CD4-positive, alpha-beta memory T cell (primary cell): ENCODE data around the gene RELT. TPM values are rescaled to one million over a fixed set of nuclear protein-coding genes. Genes with fewer than 3 reads are reported as not detected.

ENCODE experiments used
- CTCF ChIA-PET: fragments of 350-600 bp; sonication (Branson Sonifier 250); formaldehyde crosslinking; loops from one replicate; lab custom pipeline; 2021; ENCODE audit warnings: inconsistent platforms; ENCODE audit not compliant: partially characterized antibody; lab: Charles Lee
- POLR2A ChIA-PET: fragments of 350-600 bp; sonication (Branson Sonifier 250); formaldehyde crosslinking; loops from one replicate; lab custom pipeline; 2021; ENCODE audit not compliant: partially characterized antibody; lab: Charles Lee
- DNase-seq, 5 donors: peaks; one replicate each; pipeline versions ENCODE4 v3.0.0 to v3.0.0-alpha.2; 2020 to 2022; ENCODE audit warnings: mixed read lengths in 1 of 5
- H3K27ac ChIP-seq: one replicate; pipeline ENCODE4 v1.7.0; 2013; ENCODE audit warnings: low read depth, low read length
- H3K27me3 ChIP-seq: 2 replicates; pipeline ENCODE4 v1.7.0; 2013; ENCODE audit warnings: mild to moderate bottlenecking, low read length, moderate library complexity; ENCODE audit not compliant: insufficient read depth
- H3K36me3 ChIP-seq: 2 replicates; pipeline ENCODE4 v1.7.0; 2013; ENCODE audit warnings: mild to moderate bottlenecking, low read length, moderate library complexity; ENCODE audit not compliant: insufficient read depth
- H3K4me1 ChIP-seq: 2 replicates; pipeline ENCODE4 v1.7.0; 2013; ENCODE audit warnings: mild to moderate bottlenecking, low read length, moderate library complexity; ENCODE audit not compliant: insufficient read depth
- H3K4me3 ChIP-seq, 2 donors: one replicate each; pipeline ENCODE4 v1.7.0; 2013; ENCODE audit warnings: low read length in 2 of 2, mild to moderate bottlenecking in 1 of 2
- H3K9me3 ChIP-seq, 2 donors: one replicate each; pipeline ENCODE4 v1.7.0; 2013; ENCODE audit warnings: low read length in 2 of 2, control low read depth in 1 of 2; ENCODE audit not compliant: control insufficient read depth in 1 of 2
- H3K27ac Mint-ChIP-seq, 7 donors: one replicate each; pipeline ENCODE4 v1.8.0; 2020 to 2021; ENCODE audit warnings: mixed read lengths in 7 of 7, mild to moderate bottlenecking in 6 of 7, inconsistent platforms in 3 of 7, moderate library complexity in 3 of 7
- H3K27me3 Mint-ChIP-seq, 2 donors: one replicate each; pipeline ENCODE4 v1.8.0; 2020 to 2021; ENCODE audit warnings: mixed read lengths in 2 of 2
- H3K36me3 Mint-ChIP-seq, 2 donors: one replicate each; pipeline ENCODE4 v1.8.0; 2020 to 2021; ENCODE audit warnings: mixed read lengths in 2 of 2, inconsistent platforms in 1 of 2, mild to moderate bottlenecking in 1 of 2
- H3K4me1 Mint-ChIP-seq, 4 donors: one replicate each; pipeline ENCODE4 v1.8.0; 2020 to 2021; ENCODE audit warnings: mixed read lengths in 4 of 4, mild to moderate bottlenecking in 1 of 4
- H3K4me3 Mint-ChIP-seq, 8 donors: one replicate each; pipeline ENCODE4 v1.8.0; 2020 to 2021; ENCODE audit warnings: mixed read lengths in 8 of 8, mild to moderate bottlenecking in 7 of 8, moderate library complexity in 6 of 8, inconsistent platforms in 3 of 8
- H3K9me3 Mint-ChIP-seq, 8 donors: one replicate each; pipeline ENCODE4 v1.8.0; 2020 to 2021; ENCODE audit warnings: mixed read lengths in 8 of 8, mild to moderate bottlenecking in 5 of 8, inconsistent platforms in 3 of 8, moderate library complexity in 1 of 8
- intact Hi-C: fragments of 100-400 bp; cut with micrococcal nuclease; formaldehyde crosslinking; loops from one replicate; pipeline ENCODE4 v1.15.1; 2023
- polyA plus RNA-seq, 2 donors: library from polyadenylated mRNA; unstranded; fragments of 300-500 nt; fragmentation: Illumina TruSeq; gene quantifications; one replicate each; pipeline ENCODE4 v1.2.3, GENCODE V29; 2021
- total RNA-seq, 2 experiments: library from RNA; stranded (reverse); gene quantifications; one replicate each; pipeline ENCODE4 v1.2.3, GENCODE V29; 2021

The RELT gene
- total and polyA plus RNA-seq, 4 experiments from 2014 or later = 2.2 to 12.9 (median 8.6) TPM

DNA sequence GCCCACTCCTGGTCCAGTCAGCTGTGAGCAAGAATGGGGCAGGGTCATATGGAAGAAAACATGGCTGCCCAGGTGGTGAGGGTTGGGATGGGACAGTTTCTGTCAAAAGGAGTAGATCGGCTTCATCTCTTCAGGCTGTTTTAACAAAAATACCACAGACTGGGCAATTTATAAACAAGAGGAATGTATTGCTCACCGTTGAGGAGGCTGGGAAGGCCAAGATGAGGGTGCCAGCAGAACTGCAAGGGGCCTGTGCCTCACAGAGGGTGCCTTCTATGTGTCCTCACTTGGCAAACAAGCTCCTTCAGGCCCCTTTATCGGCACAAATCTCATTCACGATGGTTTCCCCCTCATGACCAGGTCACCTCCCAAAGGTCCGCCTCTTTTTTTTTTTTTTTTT lies 18.1 kb upstream of the RELT start:
- H3K4me3 ChIP-seq = no peak overlapping the region
- Mint-ChIP-seq H3K27ac (peak overlapping the region in 1 of 7 donors; percentile 28), H3K4me3 (no peak overlapping the region), H3K4me1 (peaks cover 0 to 4% (median under 1%) of the 10 kb centered on the region in 4 donors), H3K36me3 (no peaks in the 10 kb centered on the region), H3K9me3 (no peaks in the 10 kb centered on the region), H3K27me3 (no peaks in the 10 kb centered on the region)
- no peaks in the 10 kb centered on the region for H3K27me3 ChIP-seq
- no peak overlapping the region for H3K27ac ChIP-seq
- no peak for DNase-seq
- intact Hi-C loops = no loop called here
- H3K36me3 ChIP-seq = no peaks in the 10 kb centered on the region
- H3K4me1 ChIP-seq = no peaks in the 10 kb centered on the region
- ChIA-PET CTCF (interaction anchor here (0.8 to 1.5 kb wide), 3 partner anchors 9 to 36 kb away, joined by 3 to 4 read pairs (median 4); no protein-coding TSS in a partner anchor), POLR2A (no interaction called here)
- H3K9me3 ChIP-seq = no peaks in the 10 kb centered on the region

DNA sequence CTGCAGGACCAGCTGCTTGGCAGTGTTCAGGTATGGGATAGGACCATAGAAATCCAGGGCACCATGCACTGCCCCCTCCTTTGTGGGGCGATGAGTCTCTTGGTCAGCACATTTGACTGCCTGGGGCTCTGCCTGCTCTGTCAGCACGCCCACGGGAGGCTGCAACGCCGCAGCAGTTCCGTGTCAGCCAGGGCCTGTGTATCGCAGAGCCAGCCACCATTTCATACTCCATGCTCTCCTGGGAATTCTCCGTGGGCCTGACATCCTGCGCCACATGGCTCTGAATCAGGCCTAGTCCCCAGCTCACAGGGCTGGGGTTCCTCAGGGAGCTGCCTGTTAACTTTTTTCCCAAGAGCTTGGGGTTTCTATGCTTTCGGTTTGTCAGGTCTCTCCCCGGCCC lies 16.9 kb upstream of the RELT start:
- ChIA-PET CTCF (interaction anchor here (0.8 to 10.5 kb wide), 8 partner anchors 8 to 266 kb away, joined by 3 to 125 read pairs (median 3); partner anchors contain the start of gene ARHGEF17), POLR2A (no interaction called here)
- no peaks in the 10 kb centered on the region for H3K36me3 Mint-ChIP-seq
- peaks cover 0 to 4% (median 2%) of the 10 kb centered on the region in 4 donors for H3K4me1 Mint-ChIP-seq
- no peak overlapping the region for H3K27ac ChIP-seq
- intact Hi-C loops = no loop called here
- H3K27me3 Mint-ChIP-seq = no peaks in the 10 kb centered on the region
- no peaks in the 10 kb centered on the region for H3K27me3 ChIP-seq
- H3K27ac Mint-ChIP-seq = no peak overlapping the region
- H3K4me3 Mint-ChIP-seq = no peak overlapping the region
- no peaks in the 10 kb centered on the region for H3K4me1 ChIP-seq
- DNase-seq = no peak
- no peaks in the 10 kb centered on the region for H3K9me3 Mint-ChIP-seq
- H3K36me3 ChIP-seq = no peaks in the 10 kb centered on the region
- H3K9me3 ChIP-seq = no peaks in the 10 kb centered on the region
- no peak overlapping the region for H3K4me3 ChIP-seq

- H3K4me1 ChIP-seq = peaks cover 2% of the 10 kb centered on the region
- H3K36me3 ChIP-seq = no peaks in the 10 kb centered on the region
- H3K4me3 ChIP-seq = no peak overlapping the region
- Mint-ChIP-seq H3K36me3 (no peaks in the 10 kb centered on the region), H3K27ac (peak overlapping the region in 2 of 7 donors; percentile 8 to 75), H3K27me3 (no peaks in the 10 kb centered on the region), H3K9me3 (no peaks in the 10 kb centered on the region), H3K4me1 (peaks cover 0 to 9% (median 3%) of the 10 kb centered on the region in 4 donors), H3K4me3 (no peak overlapping the region)
- no peak for DNase-seq
- ChIA-PET CTCF (interaction anchor here (0.8 to 10.5 kb wide), 9 partner anchors 8 to 266 kb away, joined by 3 to 125 read pairs (median 3); partner anchors contain the start of gene ARHGEF17), POLR2A (no interaction called here)
- H3K27ac ChIP-seq = no peak overlapping the region
- H3K9me3 ChIP-seq = no peaks in the 10 kb centered on the region
- no peaks in the 10 kb centered on the region for H3K27me3 ChIP-seq
- intact Hi-C loops = loop anchor here (2.0 kb wide), 1 partner anchor 17 kb away; the partner anchor contains the start of gene RELT
These were observed 16.1 kb upstream of the RELT start for GRCh38 chr11:73359930-73360742.

GRCh38 chr11:73360743-73361369 lies 15.3 kb upstream of the RELT start:
- peaks cover 10% of the 10 kb centered on the region for H3K4me1 ChIP-seq
- H3K4me1 Mint-ChIP-seq = peaks cover 2 to 17% (median 6%) of the 10 kb centered on the region in 4 donors
- H3K4me3 ChIP-seq = no peak overlapping the region
- H3K9me3 ChIP-seq = no peaks in the 10 kb centered on the region
- no peaks in the 10 kb centered on the region for H3K27me3 ChIP-seq
- no peaks in the 10 kb centered on the region for H3K36me3 ChIP-seq
- CTCF ChIA-PET = interaction anchor here (1.2 to 10.5 kb wide), 6 partner anchors 9 to 265 kb away, joined by 3 to 125 read pairs (median 6); no protein-coding TSS in a partner anchor
- no peaks in the 10 kb centered on the region for H3K9me3 Mint-ChIP-seq
- H3K4me3 Mint-ChIP-seq = no peak overlapping the region
- intact Hi-C loops = loop anchor here (2.0 kb wide), 1 partner anchor 16 kb away; the partner anchor contains the start of gene RELT
- H3K27me3 Mint-ChIP-seq = no peaks in the 10 kb centered on the region
- POLR2A ChIA-PET = no interaction called here
- no peak for DNase-seq
- H3K36me3 Mint-ChIP-seq = no peaks in the 10 kb centered on the region
- no peak overlapping the region for H3K27ac ChIP-seq
- H3K27ac Mint-ChIP-seq = peak overlapping the region in 3 of 7 donors; percentile 3 to 75 (median 46)

DNA sequence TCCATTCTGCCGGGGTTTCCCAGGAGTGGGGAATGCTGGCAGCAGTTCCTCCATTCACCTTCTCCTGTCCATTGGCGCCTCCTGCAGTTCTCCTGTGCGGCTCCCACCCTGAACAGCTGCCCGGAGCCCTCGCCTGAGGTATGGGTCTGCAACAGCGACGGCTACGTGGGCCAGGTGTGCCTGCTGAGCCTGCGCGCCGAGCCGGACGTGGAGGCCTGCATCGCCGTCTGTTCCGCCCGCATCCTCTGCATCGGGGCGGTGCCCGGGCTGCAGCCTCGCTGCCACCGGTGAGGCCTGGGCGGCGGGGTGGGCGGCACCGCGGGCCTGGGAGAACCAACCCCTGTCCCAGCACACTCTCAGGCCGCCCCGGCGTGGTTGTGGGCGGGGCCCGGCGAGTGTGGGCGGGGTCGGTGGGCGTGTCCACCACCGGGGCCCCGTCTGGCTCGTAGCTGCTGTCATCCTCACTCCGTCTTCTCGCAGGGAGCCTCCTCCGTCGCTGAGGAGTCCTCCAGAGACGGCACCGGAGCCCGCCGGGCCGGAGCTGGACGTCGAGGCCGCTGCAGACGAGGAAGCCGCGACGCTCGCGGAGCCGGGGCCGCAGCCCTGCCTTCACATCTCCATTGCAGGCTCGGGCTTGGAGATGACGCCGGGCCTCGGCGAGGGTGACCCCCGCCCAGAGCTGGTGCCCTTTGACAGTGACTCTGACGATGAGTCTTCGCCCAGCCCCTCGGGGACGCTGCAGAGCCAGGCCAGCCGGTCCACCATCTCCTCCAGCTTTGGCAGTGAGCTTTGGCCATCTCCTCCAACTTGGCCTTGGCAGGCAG lies 14.0 kb upstream of the RELT start:
- Mint-ChIP-seq H3K36me3 (no peaks in the 10 kb centered on the region), H3K4me3 (no peak overlapping the region), H3K4me1 (peaks cover 10 to 30% (median 17%) of the 10 kb centered on the region in 4 donors), H3K9me3 (peaks cover 0 to 3% (median 0%) of the 10 kb centered on the region in 8 donors), H3K27me3 (no peaks in the 10 kb centered on the region), H3K27ac (peak overlapping the region in 6 of 7 donors; percentile 29 to 83 (median 68))
- ChIA-PET POLR2A (interaction anchor here (0.6 to 2.3 kb wide), 2 partner anchors 23 to 871 kb away, joined by 3 to 6 read pairs; no protein-coding TSS in a partner anchor), CTCF (interaction anchor here (10.5 kb wide), 1 partner anchor 10 kb away, joined by 125 read pairs; no protein-coding TSS in a partner anchor)
- no peak for DNase-seq
- Histone ChIP-seq H3K4me3 (no peak overlapping the region), H3K9me3 (no peaks in the 10 kb centered on the region), H3K27me3 (no peaks in the 10 kb centered on the region), H3K27ac (no peak overlapping the region), H3K4me1 (peaks cover 23% of the 10 kb centered on the region), H3K36me3 (no peaks in the 10 kb centered on the region)
- intact Hi-C loops = loop anchor here (2.0 kb wide), 1 partner anchor 15 kb away; the partner anchor contains the start of gene RELT

GRCh38 chr11:73363147-73363546 lies 13.1 kb upstream of the RELT start:
- POLR2A ChIA-PET = interaction anchor here (1.0 to 2.3 kb wide), 2 partner anchors 13 to 22 kb away, joined by 4 to 6 read pairs; partner anchors contain the start of gene RELT
- H3K27me3 ChIP-seq = no peaks in the 10 kb centered on the region
- CTCF ChIA-PET = interaction anchor here (0.9 to 10.5 kb wide), 2 partner anchors 11 to 22 kb away, joined by 3 to 125 read pairs; no protein-coding TSS in a partner anchor
- Mint-ChIP-seq H3K4me1 (peaks cover 12 to 40% (median 23%) of the 10 kb centered on the region in 4 donors), H3K9me3 (peaks cover 0 to 3% (median 0%) of the 10 kb centered on the region in 8 donors), H3K4me3 (no peak overlapping the region), H3K27me3 (no peaks in the 10 kb centered on the region), H3K36me3 (no peaks in the 10 kb centered on the region), H3K27ac (peak overlapping the region in 4 of 7 donors; percentile 48 to 78 (median 68))
- no peak overlapping the region for H3K4me3 ChIP-seq
- intact Hi-C loops = no loop called here
- no peaks in the 10 kb centered on the region for H3K9me3 ChIP-seq
- peaks cover 33% of the 10 kb centered on the region for H3K4me1 ChIP-seq
- no peak overlapping the region for H3K27ac ChIP-seq
- H3K36me3 ChIP-seq = no peaks in the 10 kb centered on the region
- DNase-seq = no peak
